SU-DHL-6 (cell line): ENCODE results near the gene STAT5A.

Experiments used
- EZH2phosphoT487 ChIP-seq: fragments of 200-600 bp; sonication (generic), shearing (Covaris generic); conservative IDR thresholded peaks from 2 replicates; pipeline ENCODE4 v1.6.1; 2018; ENCODE audit warnings: mild to moderate bottlenecking, antibody characterized with exemption, low read length, moderate library complexity, mixed read lengths
- TF ChIP-seq, protein P1 (sequence below): fragments of 200-600 bp; sonication (generic); IDR thresholded peaks from one replicate; pipeline ENCODE4 v1.5.1; 2017; ENCODE audit warnings: antibody characterized with exemption, mild to moderate bottlenecking, low read length, moderate library complexity; ENCODE audit not compliant: insufficient read depth, poor library complexity, severe bottlenecking

- TF ChIP-seq, protein P1, sequence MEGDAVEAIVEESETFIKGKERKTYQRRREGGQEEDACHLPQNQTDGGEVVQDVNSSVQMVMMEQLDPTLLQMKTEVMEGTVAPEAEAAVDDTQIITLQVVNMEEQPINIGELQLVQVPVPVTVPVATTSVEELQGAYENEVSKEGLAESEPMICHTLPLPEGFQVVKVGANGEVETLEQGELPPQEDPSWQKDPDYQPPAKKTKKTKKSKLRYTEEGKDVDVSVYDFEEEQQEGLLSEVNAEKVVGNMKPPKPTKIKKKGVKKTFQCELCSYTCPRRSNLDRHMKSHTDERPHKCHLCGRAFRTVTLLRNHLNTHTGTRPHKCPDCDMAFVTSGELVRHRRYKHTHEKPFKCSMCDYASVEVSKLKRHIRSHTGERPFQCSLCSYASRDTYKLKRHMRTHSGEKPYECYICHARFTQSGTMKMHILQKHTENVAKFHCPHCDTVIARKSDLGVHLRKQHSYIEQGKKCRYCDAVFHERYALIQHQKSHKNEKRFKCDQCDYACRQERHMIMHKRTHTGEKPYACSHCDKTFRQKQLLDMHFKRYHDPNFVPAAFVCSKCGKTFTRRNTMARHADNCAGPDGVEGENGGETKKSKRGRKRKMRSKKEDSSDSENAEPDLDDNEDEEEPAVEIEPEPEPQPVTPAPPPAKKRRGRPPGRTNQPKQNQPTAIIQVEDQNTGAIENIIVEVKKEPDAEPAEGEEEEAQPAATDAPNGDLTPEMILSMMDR, result no peak
- TF ChIP-seq EZH2phosphoT487, result no peak
These were observed 2.8 kb upstream of the STAT5A start for GRCh38 chr17:42285346-42286050.
